DOHH2 (cell line): ENCODE measurements around the gene GRB2.
"Not testable (repeated sequence)": the region's sequence is repeated elsewhere in the genome, so short reads cannot be mapped to it uniquely, and the experiment has no call there.

Experiments used
- H3F3A ChIP-seq: fragments of 200-600 bp; sonication (generic), shearing (Covaris generic); 2 replicates; pipeline ENCODE4 v1.6.0; 2016; ENCODE audit warnings: antibody characterized with exemption, mild to moderate bottlenecking; ENCODE audit not compliant: control insufficient read depth, insufficient read depth
- H3K27ac ChIP-seq: fragments of 200-600 bp; sonication (generic); 2 replicates; pipeline ENCODE4 v1.5.1; 2014; ENCODE audit warnings: low read depth, mild to moderate bottlenecking, low read length, moderate library complexity
- H3K27me3 ChIP-seq: fragments of 200-600 bp; sonication (generic); 2 replicates; pipeline ENCODE4 v1.6.1; 2014; ENCODE audit warnings: mild to moderate bottlenecking, low read length, mixed read lengths; ENCODE audit not compliant: control insufficient read depth
- H3K36me3 ChIP-seq: fragments of 200-600 bp; sonication (generic); 2 replicates; pipeline ENCODE4 v1.6.1; 2014; ENCODE audit warnings: mild to moderate bottlenecking, low read length, moderate library complexity, mixed read lengths; ENCODE audit not compliant: control insufficient read depth
- H3K4me1 ChIP-seq: fragments of 200-600 bp; sonication (generic); 2 replicates; pipeline ENCODE4 v1.6.1; 2014; ENCODE audit warnings: mild to moderate bottlenecking, low read length, mixed read lengths; ENCODE audit not compliant: control insufficient read depth
- H3K4me2 ChIP-seq: fragments of 200-600 bp; sonication (generic); 2 replicates; pipeline ENCODE4 v1.6.0; 2014; ENCODE audit warnings: mild to moderate bottlenecking, low read length, moderate library complexity
- H3K4me3 ChIP-seq: fragments of 200-600 bp; sonication (generic); 2 replicates; pipeline ENCODE4 v1.5.1; 2014; ENCODE audit warnings: mild to moderate bottlenecking, low read length, mixed read lengths
- H3K79me2 ChIP-seq: fragments of 200-600 bp; sonication (generic); 2 replicates; pipeline ENCODE4 v1.6.1; 2014; ENCODE audit warnings: mild to moderate bottlenecking, low read length, mixed read lengths; ENCODE audit not compliant: control insufficient read depth
- H3K9me2 ChIP-seq: fragments of 200-600 bp; sonication (generic); replicated peaks from 2 replicates; pipeline ENCODE4 v1.6.1; 2014; ENCODE audit warnings: mild to moderate bottlenecking, low read length, mixed read lengths; ENCODE audit not compliant: control insufficient read depth
- H3K9me3 ChIP-seq: fragments of 200-600 bp; sonication (generic); 2 replicates; pipeline ENCODE4 v1.6.1; 2014; ENCODE audit warnings: antibody characterized with exemption, low read length, mixed read lengths; ENCODE audit not compliant: control insufficient read depth, insufficient read depth
- H4K20me1 ChIP-seq: fragments of 200-600 bp; sonication (generic); 2 replicates; pipeline ENCODE4 v1.6.0; 2014; ENCODE audit warnings: low read depth, mild to moderate bottlenecking, antibody characterized with exemption, low read length, moderate library complexity; ENCODE audit not compliant: control insufficient read depth, insufficient read depth
- CTCF ChIP-seq: fragments of 200-600 bp; sonication (generic); IDR thresholded peaks from one replicate; pipeline ENCODE4 v1.5.1; 2014; ENCODE audit warnings: antibody characterized with exemption, mild to moderate bottlenecking, low read depth, low read length; ENCODE audit not compliant: poor library complexity, severe bottlenecking
- EZH2phosphoT487 ChIP-seq: fragments of 200-600 bp; sonication (generic); IDR thresholded peaks from 2 replicates; pipeline ENCODE4 v1.6.1; 2017; ENCODE audit warnings: borderline replicate concordance, mild to moderate bottlenecking, antibody characterized with exemption, low read length, moderate library complexity, mixed read lengths

GRB2 gene

DNA sequence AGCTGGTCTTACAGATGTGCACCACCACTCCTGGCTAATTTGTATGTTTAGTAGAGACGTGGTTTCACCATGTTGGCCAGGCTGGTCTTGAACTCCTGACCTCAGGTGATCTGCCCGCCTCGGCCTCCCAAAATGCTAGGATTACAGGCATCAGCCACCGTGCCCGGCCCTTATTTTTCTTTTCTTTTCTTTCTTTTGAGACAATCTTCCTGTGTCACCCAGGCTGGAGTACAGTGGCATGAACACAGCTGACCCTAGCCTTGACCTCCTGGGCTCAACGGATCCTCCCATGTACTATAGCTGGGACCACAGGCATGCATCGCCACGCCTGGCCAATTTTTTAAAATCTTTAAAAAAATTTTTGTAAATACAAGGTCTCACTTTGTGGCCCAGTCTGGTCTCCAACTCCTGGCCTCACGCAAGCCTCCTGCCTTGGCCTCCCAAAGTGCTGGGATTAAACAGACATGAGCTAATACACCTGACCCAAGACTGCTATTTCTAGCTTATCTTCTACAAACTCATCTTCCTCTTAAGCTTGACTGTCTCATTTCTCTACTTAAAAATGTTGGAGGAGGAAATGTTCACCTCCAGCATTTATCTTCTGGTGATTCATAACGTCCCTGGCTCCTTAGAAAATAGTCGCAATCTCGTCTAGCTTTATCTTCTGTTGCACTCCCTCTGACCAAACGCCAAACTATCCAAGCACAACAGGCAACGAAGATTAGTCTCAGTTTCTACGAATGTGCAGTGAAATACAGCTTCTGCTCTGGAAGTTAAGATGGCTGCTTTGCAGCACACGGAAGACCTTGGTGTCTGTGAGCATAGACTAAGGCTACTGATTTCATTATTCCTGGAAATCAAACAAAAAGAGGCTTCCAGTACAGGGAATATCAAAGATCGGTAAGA, 42.7 kb upstream of the GRB2 start:
- Histone ChIP-seq H3K9me2 (no peaks in the 10 kb centered on the region), H3K4me3 (no peak overlapping the region), H3K27ac (no peak overlapping the region), H3K36me3 (no peaks in the 10 kb centered on the region), H3K4me2 (no peak overlapping the region), H3K79me2 (no peaks in the 10 kb centered on the region), H3K9me3 (no peaks in the 10 kb centered on the region), H3K4me1 (no peaks in the 10 kb centered on the region), H3K27me3 (no peaks in the 10 kb centered on the region), H4K20me1 (no peaks in the 10 kb centered on the region), H3F3A (no peaks in the 10 kb centered on the region)
- TF ChIP-seq CTCF (no peak), EZH2phosphoT487 (no peak)

GRCh38 chr17:75445896-75446295, 40.4 kb upstream of the GRB2 start:
- H3K9me3 ChIP-seq, H3K4me3 ChIP-seq, H3K9me2 ChIP-seq, H3K27me3 ChIP-seq, H4K20me1 ChIP-seq, H3K4me2 ChIP-seq, H3F3A ChIP-seq, H3K36me3 ChIP-seq, H3K27ac ChIP-seq, H3K79me2 ChIP-seq, H3K4me1 ChIP-seq: not testable (repeated sequence)

- H3K9me3 ChIP-seq: no peaks in the 10 kb centered on the region
- no peaks in the 10 kb centered on the region for H3K4me1 ChIP-seq
- no peak for TF ChIP-seq CTCF
- no peak for TF ChIP-seq EZH2phosphoT487
- no peaks in the 10 kb centered on the region for H4K20me1 ChIP-seq
- H3F3A ChIP-seq: no peaks in the 10 kb centered on the region
- no peak overlapping the region for H3K4me3 ChIP-seq
- H3K36me3 ChIP-seq: no peaks in the 10 kb centered on the region
- no peaks in the 10 kb centered on the region for H3K27me3 ChIP-seq
- H3K9me2 ChIP-seq: no peaks in the 10 kb centered on the region
- H3K4me2 ChIP-seq: no peak overlapping the region
- no peaks in the 10 kb centered on the region for H3K79me2 ChIP-seq
- H3K27ac ChIP-seq: no peak overlapping the region
Observed at GRCh38 chr17:75445296-75445695, 39.8 kb upstream of the GRB2 start.
